Liver (tissue), 3 donors: ENCODE data around the gene BACH2.

ENCODE experiments used
- CTCF ChIP-seq: fragments of 150-350 bp; IDR thresholded peaks from 2 replicates; pipeline ENCODE4 v1.5.1; 2017; ENCODE audit warnings: improper control_type of control experiment, low read depth, low read length; ENCODE audit not compliant: missing input control
- FOXA1 ChIP-seq: IDR thresholded peaks from 2 replicates; pipeline ENCODE4 v1.6.1; 2016; ENCODE audit warnings: antibody characterized with exemption
- GABPA ChIP-seq, 2 donors: IDR thresholded peaks in 1 of 2; conservative IDR thresholded peaks in 1 of 2; 2 replicates each; pipeline ENCODE4 v1.6.1; 2016; ENCODE audit warnings: antibody characterized with exemption in 2 of 2, mild to moderate bottlenecking in 1 of 2, moderate library complexity in 1 of 2
- JUND ChIP-seq, 2 donors: IDR thresholded peaks; 2 replicates each; pipeline ENCODE4 v1.6.1; 2016; ENCODE audit warnings: antibody characterized with exemption in 2 of 2
- NR2F2 ChIP-seq: IDR thresholded peaks from 2 replicates; pipeline ENCODE4 v1.6.1; 2016; ENCODE audit warnings: antibody characterized with exemption
- RAD21 ChIP-seq, 2 donors: IDR thresholded peaks; 2 replicates each; pipeline ENCODE4 v1.6.1; 2016; ENCODE audit warnings: antibody characterized with exemption in 2 of 2, mild to moderate bottlenecking in 2 of 2
- RXRA ChIP-seq, 2 donors: IDR thresholded peaks; 2 replicates each; pipeline ENCODE4 v1.6.1; 2017 to 2018; ENCODE audit warnings: antibody characterized with exemption in 2 of 2, mild to moderate bottlenecking in 1 of 2
- SP1 ChIP-seq: IDR thresholded peaks from 2 replicates; pipeline ENCODE4 v1.6.1; 2018; ENCODE audit warnings: antibody characterized with exemption, mild to moderate bottlenecking
- TAF1 ChIP-seq: conservative IDR thresholded peaks from 2 replicates; pipeline ENCODE4 v1.6.1; 2016; ENCODE audit warnings: antibody characterized with exemption, mild to moderate bottlenecking
- YY1 ChIP-seq: IDR thresholded peaks from 2 replicates; pipeline ENCODE4 v1.6.1; 2016; ENCODE audit warnings: antibody characterized with exemption, mild to moderate bottlenecking
- ZBTB33 ChIP-seq: IDR thresholded peaks from 2 replicates; pipeline ENCODE4 v1.6.1; 2016; ENCODE audit warnings: antibody characterized with exemption
- TF ChIP-seq, protein P1 (sequence below): IDR thresholded peaks from 2 replicates; pipeline ENCODE4 v1.6.1; 2016; ENCODE audit warnings: antibody characterized with exemption, mild to moderate bottlenecking
- donor health status: healthy.
- donor health status: healthy.

GRCh38 chr6:90222008-90222407 is 74.6 kb downstream of the BACH2 start:
- TF ChIP-seq CTCF (no peak), SP1 (no peak), TAF1 (no peak), RXRA (IDR thresholded peaks at IDR 0.05) (no peak), GABPA (IDR thresholded peaks at IDR 0.05 in 1 of 2, conservative IDR thresholded peaks at IDR 0.05 in 1 of 2) (no peak), YY1 (no peak), NR2F2 (no peak), RAD21 (IDR thresholded peaks at IDR 0.05) (no peak), ZBTB33 (no peak), FOXA1 (no peak), JUND (IDR thresholded peaks at IDR 0.05) (no peak)
- TF ChIP-seq, protein P1, sequence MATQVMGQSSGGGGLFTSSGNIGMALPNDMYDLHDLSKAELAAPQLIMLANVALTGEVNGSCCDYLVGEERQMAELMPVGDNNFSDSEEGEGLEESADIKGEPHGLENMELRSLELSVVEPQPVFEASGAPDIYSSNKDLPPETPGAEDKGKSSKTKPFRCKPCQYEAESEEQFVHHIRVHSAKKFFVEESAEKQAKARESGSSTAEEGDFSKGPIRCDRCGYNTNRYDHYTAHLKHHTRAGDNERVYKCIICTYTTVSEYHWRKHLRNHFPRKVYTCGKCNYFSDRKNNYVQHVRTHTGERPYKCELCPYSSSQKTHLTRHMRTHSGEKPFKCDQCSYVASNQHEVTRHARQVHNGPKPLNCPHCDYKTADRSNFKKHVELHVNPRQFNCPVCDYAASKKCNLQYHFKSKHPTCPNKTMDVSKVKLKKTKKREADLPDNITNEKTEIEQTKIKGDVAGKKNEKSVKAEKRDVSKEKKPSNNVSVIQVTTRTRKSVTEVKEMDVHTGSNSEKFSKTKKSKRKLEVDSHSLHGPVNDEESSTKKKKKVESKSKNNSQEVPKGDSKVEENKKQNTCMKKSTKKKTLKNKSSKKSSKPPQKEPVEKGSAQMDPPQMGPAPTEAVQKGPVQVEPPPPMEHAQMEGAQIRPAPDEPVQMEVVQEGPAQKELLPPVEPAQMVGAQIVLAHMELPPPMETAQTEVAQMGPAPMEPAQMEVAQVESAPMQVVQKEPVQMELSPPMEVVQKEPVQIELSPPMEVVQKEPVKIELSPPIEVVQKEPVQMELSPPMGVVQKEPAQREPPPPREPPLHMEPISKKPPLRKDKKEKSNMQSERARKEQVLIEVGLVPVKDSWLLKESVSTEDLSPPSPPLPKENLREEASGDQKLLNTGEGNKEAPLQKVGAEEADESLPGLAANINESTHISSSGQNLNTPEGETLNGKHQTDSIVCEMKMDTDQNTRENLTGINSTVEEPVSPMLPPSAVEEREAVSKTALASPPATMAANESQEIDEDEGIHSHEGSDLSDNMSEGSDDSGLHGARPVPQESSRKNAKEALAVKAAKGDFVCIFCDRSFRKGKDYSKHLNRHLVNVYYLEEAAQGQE, result no peak
